GM19193 (cell line): ENCODE data around the gene CPA3.

Experiments used
- POLR2A ChIP-seq: IDR thresholded peaks from 4 replicates; pipeline ENCODE4 v1.6.1; 2011; ENCODE audit not compliant: insufficient read depth, insufficient read length; ENCODE audit errors: extremely low read depth

Gene CPA3

GRCh38 chr3:148925845-148926244, 60.7 kb downstream of the CPA3 start:
- no peak for TF ChIP-seq POLR2A

GRCh38 chr3:148930752-148931151, 65.7 kb downstream of the CPA3 start:
- TF ChIP-seq POLR2A = no peak

- TF ChIP-seq POLR2A = no peak
These were observed 66.5 kb downstream of the CPA3 start for GRCh38 chr3:148931574-148931973.

- TF ChIP-seq POLR2A = no peak
These were observed 67.9 kb downstream of the CPA3 start for GRCh38 chr3:148932972-148933371.

- TF ChIP-seq POLR2A = no peak
These were observed 72.6 kb downstream of the CPA3 start for GRCh38 chr3:148937467-148938255.

GRCh38 chr3:148938306-148938705, 73.2 kb downstream of the CPA3 start:
- TF ChIP-seq POLR2A = no peak

- TF ChIP-seq POLR2A = no peak
These were observed 73.8 kb downstream of the CPA3 start for GRCh38 chr3:148938936-148939335.

- TF ChIP-seq POLR2A = no peak
These were observed 75.9 kb downstream of the CPA3 start for GRCh38 chr3:148940983-148941382.

- no peak for TF ChIP-seq POLR2A
These were observed 78.6 kb downstream of the CPA3 start for GRCh38 chr3:148943506-148944205.

GRCh38 chr3:148945116-148945515, 80.0 kb downstream of the CPA3 start:
- no peak for TF ChIP-seq POLR2A
